Neural cell (in vitro differentiated cells): Measurements from ENCODE around the gene IL36G. TPM values are rescaled to one million over a fixed set of nuclear protein-coding genes. Genes with fewer than 3 reads are reported as not detected.

Experiments
- H2AFZ ChIP-seq: fragments of 200-600, 300-800 bp; sonication (generic), shearing (Covaris generic); 2 replicates; pipeline ENCODE4 v1.6.0; 2014; ENCODE audit warnings: low read depth, mild to moderate bottlenecking, antibody characterized with exemption, low read length, moderate library complexity
- H3F3A ChIP-seq: fragments of 200-600 bp; shearing (Covaris generic); 2 replicates; pipeline ENCODE4 v1.6.1; 2016; ENCODE audit warnings: mild to moderate bottlenecking, moderate library complexity, mixed read lengths, antibody characterized with exemption, low read length; ENCODE audit not compliant: insufficient read depth, poor library complexity, severe bottlenecking
- H3K27ac ChIP-seq: fragments of 200-600, 300-800 bp; sonication (generic), shearing (Covaris generic); 2 replicates; pipeline ENCODE4 v1.5.1; 2014; ENCODE audit warnings: mild to moderate bottlenecking, low read length, moderate library complexity
- H3K27me3 ChIP-seq: fragments of 300-800, 200-600 bp; sonication (generic), shearing (Covaris generic); 2 replicates; pipeline ENCODE4 v1.6.0; 2014; ENCODE audit warnings: mild to moderate bottlenecking, low read depth, low read length, moderate library complexity; ENCODE audit not compliant: insufficient read depth
- H3K36me3 ChIP-seq: fragments of 300-800, 200-600 bp; sonication (generic), shearing (Covaris generic); 2 replicates; pipeline ENCODE4 v1.5.1; 2014; ENCODE audit warnings: mild to moderate bottlenecking, antibody characterized with exemption, low read length, moderate library complexity; ENCODE audit not compliant: insufficient read depth
- H3K4me2 ChIP-seq: fragments of 300-800, 200-600 bp; sonication (generic), shearing (Covaris generic); 2 replicates; pipeline ENCODE4 v1.6.0; 2014; ENCODE audit warnings: mild to moderate bottlenecking, low read length
- H3K4me3 ChIP-seq: fragments of 300-800, 200-600 bp; sonication (generic), shearing (Covaris generic); 2 replicates; pipeline ENCODE4 v1.5.1; 2014; ENCODE audit warnings: mild to moderate bottlenecking, low read length, moderate library complexity
- H3K79me2 ChIP-seq: fragments of 200-600 bp; shearing (Covaris generic); replicated peaks from 2 replicates; pipeline ENCODE4 v1.6.0; 2014; ENCODE audit warnings: mild to moderate bottlenecking, low read length, moderate library complexity; ENCODE audit not compliant: insufficient read depth
- H3K9ac ChIP-seq: fragments of 300-800, 200-600 bp; sonication (generic), shearing (Covaris generic); 2 replicates; pipeline ENCODE4 v1.6.1; 2016; ENCODE audit warnings: mild to moderate bottlenecking, low read length, mixed read lengths
- H3K9me2 ChIP-seq: fragments of 200-600 bp; shearing (Covaris generic); 2 replicates; pipeline ENCODE4 v1.6.1; 2016; ENCODE audit warnings: mild to moderate bottlenecking, low read length, mixed read lengths; ENCODE audit not compliant: insufficient read depth
- H3K9me3 ChIP-seq: fragments of 200-600, 300-800 bp; sonication (generic), shearing (Covaris generic); 2 replicates; pipeline ENCODE4 v1.6.1; 2016; ENCODE audit warnings: mild to moderate bottlenecking, mixed run types, low read length, moderate library complexity, mixed read lengths
- H4K20me1 ChIP-seq: fragments of 200-600 bp; shearing (Covaris generic); 2 replicates; pipeline ENCODE4 v1.6.1; 2016; ENCODE audit warnings: mild to moderate bottlenecking, mixed run types; ENCODE audit not compliant: insufficient read depth
- POLR2AphosphoS5 ChIP-seq: IDR thresholded peaks from 2 replicates; pipeline ENCODE4 v1.6.1; 2012
- SMC3 ChIP-seq: fragments of 450-650 bp; conservative IDR thresholded peaks from 2 replicates; pipeline ENCODE4 v1.6.1; 2014; ENCODE audit warnings: antibody characterized with exemption, mild to moderate bottlenecking, moderate library complexity; ENCODE audit not compliant: poor library complexity
- TAF1 ChIP-seq: IDR thresholded peaks from 2 replicates; pipeline ENCODE4 v1.6.1; 2012; ENCODE audit warnings: low read depth
- polyA plus RNA-seq: library from polyadenylated mRNA; depleted of rRNA; stranded (reverse); fragments of >200 nt; gene quantifications from 2 replicates; pipeline ENCODE4 v1.2.3, GENCODE V29; 2014
- small RNA-seq, 3 experiments: library from RNA; depleted of rRNA; stranded (forward); fragments of <200 nt; gene quantifications; one replicate each; pipeline ENCODE3, GENCODE V24; 2012

The IL36G gene
- polyA plus RNA-seq, 1 donor from 2014 or later, result not detected

- H3K27ac ChIP-seq, result no peak overlapping the region
- H3F3A ChIP-seq, result no peaks in the 10 kb centered on the region
- H3K79me2 ChIP-seq, result no peaks in the 10 kb centered on the region
- TF ChIP-seq SMC3, result no peak
- no peak for TF ChIP-seq TAF1
- TF ChIP-seq POLR2AphosphoS5, result no peak
- H3K4me3 ChIP-seq, result no peak overlapping the region
- H3K9me2 ChIP-seq, result no peaks in the 10 kb centered on the region
- H3K9ac ChIP-seq, result no peak overlapping the region
- no peak overlapping the region for H3K4me2 ChIP-seq
- no peaks in the 10 kb centered on the region for H4K20me1 ChIP-seq
- no peaks in the 10 kb centered on the region for H3K9me3 ChIP-seq
- no peaks in the 10 kb centered on the region for H3K36me3 ChIP-seq
- no peak overlapping the region for H2AFZ ChIP-seq
- no peaks in the 10 kb centered on the region for H3K27me3 ChIP-seq
These were observed 56.2 kb downstream of the IL36G start for GRCh38 chr2:113034016-113034415.

Small RNA genes lying within 50 kb of the gene (small RNA-seq; reads per million reads assigned to genes)
- 0 reads per million in 3 experiments for gene HMGN2P23

Other genes starting within 250 kb of the IL36G start
- gene CKAP2L, start 213.4 kb upstream of the IL36G start, polyA plus RNA-seq, result 0.78 and 1.5 TPM in 2 replicates
- gene IL1A, start 193.5 kb upstream of the IL36G start, polyA plus RNA-seq, result 0.14 TPM in 1 of 2 replicates, not detected in the other
- not detected in 2 replicates for gene IL1B, start 141.2 kb upstream of the IL36G start, polyA plus RNA-seq
- gene IL37, start 66.8 kb upstream of the IL36G start, polyA plus RNA-seq, result not detected in 2 replicates
- gene IL36A, start 27.5 kb downstream of the IL36G start, polyA plus RNA-seq, result not detected in 2 replicates
- gene IL36B, start 74.9 kb downstream of the IL36G start, polyA plus RNA-seq, result not detected in 2 replicates
- gene IL36RN, start 81.2 kb downstream of the IL36G start, polyA plus RNA-seq, result not detected in 2 replicates
- not detected in 2 replicates for gene IL1F10, start 90.0 kb downstream of the IL36G start, polyA plus RNA-seq
- not detected in 2 replicates for gene IL1RN, start 149.6 kb downstream of the IL36G start, polyA plus RNA-seq
- 0.30 and 0.67 TPM in 2 replicates for gene PSD4, start 196.0 kb downstream of the IL36G start, polyA plus RNA-seq